Activated T-cell treated with anti-CD3 and anti-CD28 coated beads, Interleukin-2, amount 50 U/mL, for 24 hours (primary cell): ENCODE results near the gene ZNF169.
"Not testable (repeated sequence)": the region's sequence is repeated elsewhere in the genome, so short reads cannot be mapped to it uniquely, and the experiment has no call there.

Experiments
- DNase-seq: peaks from one replicate; pipeline ENCODE4 v3.0.0-alpha.2; 2020
- H3K27ac Mint-ChIP-seq: 2 replicates; pipeline ENCODE4 v1.8.0; 2020; ENCODE audit warnings: mild to moderate bottlenecking, mixed read lengths
- H3K27me3 Mint-ChIP-seq: 2 replicates; pipeline ENCODE4 v1.8.0; 2020; ENCODE audit warnings: mixed read lengths
- H3K36me3 Mint-ChIP-seq: 2 replicates; pipeline ENCODE4 v1.8.0; 2020; ENCODE audit warnings: low read depth, mixed read lengths
- H3K4me1 Mint-ChIP-seq: 2 replicates; pipeline ENCODE4 v1.8.0; 2020; ENCODE audit warnings: low read depth, mixed read lengths
- H3K4me3 Mint-ChIP-seq: 2 replicates; pipeline ENCODE4 v1.8.0; 2020; ENCODE audit warnings: mild to moderate bottlenecking, moderate library complexity, mixed read lengths
- H3K9me3 Mint-ChIP-seq: 2 replicates; pipeline ENCODE4 v1.8.0; 2020; ENCODE audit warnings: mixed read lengths

The ZNF169 gene

GRCh38 chr9:94315034-94315984 is 56.2 kb downstream of the ZNF169 start:
- H3K27me3 Mint-ChIP-seq, H3K36me3 Mint-ChIP-seq, H3K27ac Mint-ChIP-seq, DNase-seq, H3K4me3 Mint-ChIP-seq, H3K4me1 Mint-ChIP-seq, H3K9me3 Mint-ChIP-seq: not testable (repeated sequence)

GRCh38 chr9:94316236-94316635 is 57.1 kb downstream of the ZNF169 start:
- not testable (repeated sequence) for H3K4me1 Mint-ChIP-seq, DNase-seq, H3K36me3 Mint-ChIP-seq, H3K27ac Mint-ChIP-seq, H3K4me3 Mint-ChIP-seq, H3K9me3 Mint-ChIP-seq, H3K27me3 Mint-ChIP-seq

GRCh38 chr9:94317949-94318657 is 59.0 kb downstream of the ZNF169 start:
- H3K27ac Mint-ChIP-seq, DNase-seq, H3K9me3 Mint-ChIP-seq, H3K27me3 Mint-ChIP-seq, H3K4me3 Mint-ChIP-seq, H3K36me3 Mint-ChIP-seq, H3K4me1 Mint-ChIP-seq: not testable (repeated sequence)

- not testable (repeated sequence) for H3K9me3 Mint-ChIP-seq, H3K27ac Mint-ChIP-seq, DNase-seq, H3K27me3 Mint-ChIP-seq, H3K36me3 Mint-ChIP-seq, H3K4me1 Mint-ChIP-seq, H3K4me3 Mint-ChIP-seq
Observed at GRCh38 chr9:94322342-94322940, 63.3 kb downstream of the ZNF169 start.

GRCh38 chr9:94323153-94323798 is 64.2 kb downstream of the ZNF169 start:
- not testable (repeated sequence) for H3K27ac Mint-ChIP-seq, H3K36me3 Mint-ChIP-seq, H3K9me3 Mint-ChIP-seq, H3K27me3 Mint-ChIP-seq, H3K4me1 Mint-ChIP-seq, H3K4me3 Mint-ChIP-seq, DNase-seq

GRCh38 chr9:94325583-94325982 is 66.5 kb downstream of the ZNF169 start:
- H3K27me3 Mint-ChIP-seq, H3K4me1 Mint-ChIP-seq, H3K9me3 Mint-ChIP-seq, DNase-seq, H3K36me3 Mint-ChIP-seq, H3K27ac Mint-ChIP-seq, H3K4me3 Mint-ChIP-seq: not testable (repeated sequence)

- not testable (repeated sequence) for H3K9me3 Mint-ChIP-seq, H3K4me1 Mint-ChIP-seq, DNase-seq, H3K36me3 Mint-ChIP-seq, H3K4me3 Mint-ChIP-seq, H3K27ac Mint-ChIP-seq, H3K27me3 Mint-ChIP-seq
Observed at GRCh38 chr9:94328544-94328943, 69.4 kb downstream of the ZNF169 start, which contains the start of gene NUTM2F. NUTM2F (minus strand) TSS chr9:94328644; CDS start chr9:94328623, 21 bp downstream.

- H3K4me3 Mint-ChIP-seq, DNase-seq, H3K27me3 Mint-ChIP-seq, H3K27ac Mint-ChIP-seq, H3K4me1 Mint-ChIP-seq, H3K9me3 Mint-ChIP-seq, H3K36me3 Mint-ChIP-seq: not testable (repeated sequence)
Observed at GRCh38 chr9:94336445-94336844, 77.3 kb downstream of the ZNF169 start.

GRCh38 chr9:94338723-94339122 is 79.6 kb downstream of the ZNF169 start:
- not testable (repeated sequence) for H3K36me3 Mint-ChIP-seq, H3K27me3 Mint-ChIP-seq, H3K4me1 Mint-ChIP-seq, H3K27ac Mint-ChIP-seq, DNase-seq, H3K9me3 Mint-ChIP-seq, H3K4me3 Mint-ChIP-seq

- H3K27ac Mint-ChIP-seq, H3K4me3 Mint-ChIP-seq, DNase-seq, H3K9me3 Mint-ChIP-seq, H3K36me3 Mint-ChIP-seq, H3K4me1 Mint-ChIP-seq, H3K27me3 Mint-ChIP-seq: not testable (repeated sequence)
Observed at GRCh38 chr9:94339657-94340056, 80.6 kb downstream of the ZNF169 start.

- not testable (repeated sequence) for H3K27ac Mint-ChIP-seq, H3K4me1 Mint-ChIP-seq, DNase-seq, H3K9me3 Mint-ChIP-seq, H3K36me3 Mint-ChIP-seq, H3K27me3 Mint-ChIP-seq, H3K4me3 Mint-ChIP-seq
Observed at GRCh38 chr9:94340750-94341149, 81.7 kb downstream of the ZNF169 start.

GRCh38 chr9:94341703-94342102 is 82.6 kb downstream of the ZNF169 start:
- H3K4me1 Mint-ChIP-seq, H3K27me3 Mint-ChIP-seq, H3K36me3 Mint-ChIP-seq, DNase-seq, H3K4me3 Mint-ChIP-seq, H3K9me3 Mint-ChIP-seq, H3K27ac Mint-ChIP-seq: not testable (repeated sequence)

- not testable (repeated sequence) for H3K4me1 Mint-ChIP-seq, H3K36me3 Mint-ChIP-seq, H3K4me3 Mint-ChIP-seq, H3K9me3 Mint-ChIP-seq, H3K27me3 Mint-ChIP-seq, DNase-seq
- peak overlapping the region; percentile 55 for H3K27ac Mint-ChIP-seq
Observed at GRCh38 chr9:94347451-94347850, 88.4 kb downstream of the ZNF169 start.

GRCh38 chr9:94348754-94349153 is 89.7 kb downstream of the ZNF169 start:
- not testable (repeated sequence) for H3K9me3 Mint-ChIP-seq, H3K27ac Mint-ChIP-seq, H3K27me3 Mint-ChIP-seq, H3K4me3 Mint-ChIP-seq, H3K4me1 Mint-ChIP-seq, DNase-seq, H3K36me3 Mint-ChIP-seq
